Measurements from ENCODE around the gene PEX3. TPM values are rescaled to one million over a fixed set of nuclear protein-coding genes. Genes with fewer than 3 reads are reported as not detected.
"Not testable (repeated sequence)": the region's sequence is repeated elsewhere in the genome, so short reads cannot be mapped to it uniquely, and the experiment has no call there.

Gene PEX3
- total RNA-seq, 1 donor = 20.6 TPM

DNA sequence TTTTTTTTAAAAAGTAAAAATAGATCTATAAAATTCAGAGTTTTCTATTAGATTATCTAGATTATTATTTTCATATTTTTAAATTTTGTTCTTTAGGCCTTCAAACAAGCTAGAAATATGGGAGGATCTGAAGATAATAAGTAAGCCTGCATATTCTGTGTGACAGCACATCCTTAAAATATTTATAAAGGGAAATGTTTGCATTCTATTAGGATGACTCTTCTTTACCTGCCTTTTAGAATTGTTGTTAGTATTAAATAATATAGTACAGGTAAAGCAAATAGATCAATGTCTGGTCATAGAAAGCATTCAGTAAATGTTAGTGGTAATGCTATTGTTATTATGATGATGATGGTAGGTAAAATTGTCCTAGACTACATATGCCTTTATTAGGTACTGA is 17.4 kb downstream of the PEX3 start:
- no peak for DNase-seq (ENCODE audit: low read depth)
- H3K4me3 ChIP-seq (ENCODE audit: low read depth, low read length) = no peak overlapping the region
- TF ChIP-seq, protein P1, sequence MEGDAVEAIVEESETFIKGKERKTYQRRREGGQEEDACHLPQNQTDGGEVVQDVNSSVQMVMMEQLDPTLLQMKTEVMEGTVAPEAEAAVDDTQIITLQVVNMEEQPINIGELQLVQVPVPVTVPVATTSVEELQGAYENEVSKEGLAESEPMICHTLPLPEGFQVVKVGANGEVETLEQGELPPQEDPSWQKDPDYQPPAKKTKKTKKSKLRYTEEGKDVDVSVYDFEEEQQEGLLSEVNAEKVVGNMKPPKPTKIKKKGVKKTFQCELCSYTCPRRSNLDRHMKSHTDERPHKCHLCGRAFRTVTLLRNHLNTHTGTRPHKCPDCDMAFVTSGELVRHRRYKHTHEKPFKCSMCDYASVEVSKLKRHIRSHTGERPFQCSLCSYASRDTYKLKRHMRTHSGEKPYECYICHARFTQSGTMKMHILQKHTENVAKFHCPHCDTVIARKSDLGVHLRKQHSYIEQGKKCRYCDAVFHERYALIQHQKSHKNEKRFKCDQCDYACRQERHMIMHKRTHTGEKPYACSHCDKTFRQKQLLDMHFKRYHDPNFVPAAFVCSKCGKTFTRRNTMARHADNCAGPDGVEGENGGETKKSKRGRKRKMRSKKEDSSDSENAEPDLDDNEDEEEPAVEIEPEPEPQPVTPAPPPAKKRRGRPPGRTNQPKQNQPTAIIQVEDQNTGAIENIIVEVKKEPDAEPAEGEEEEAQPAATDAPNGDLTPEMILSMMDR (IDR thresholded peaks at IDR 0.05; ENCODE audit: insufficient read depth, low read length) = no peak

DNA sequence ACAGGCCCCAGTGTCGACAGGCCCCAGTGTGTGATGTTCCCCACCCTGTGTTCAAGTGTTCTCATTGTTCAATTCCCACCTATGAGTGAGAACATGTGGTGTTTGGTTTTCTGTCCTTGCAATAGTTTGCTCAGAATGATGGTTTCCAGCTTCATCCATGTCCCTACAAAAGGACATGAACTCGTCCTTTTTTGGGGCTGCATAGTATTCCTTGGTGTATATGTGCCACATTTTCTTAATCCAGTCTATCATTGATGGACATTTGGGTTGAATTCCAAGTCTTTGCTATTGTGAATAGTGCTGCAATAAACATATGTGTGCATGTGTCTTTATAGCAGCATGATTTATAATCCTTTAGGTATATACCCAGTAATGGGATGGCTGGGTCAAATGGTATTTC is 18.2 kb downstream of the PEX3 start:
- not testable (repeated sequence) for DNase-seq (ENCODE audit: low read depth); H3K4me3 ChIP-seq (ENCODE audit: low read depth, low read length)

GRCh38 chr6:143471822-143472221 is 21.2 kb downstream of the PEX3 start:
- H3K4me3 ChIP-seq (ENCODE audit: low read depth, low read length) = no peak overlapping the region
- TF ChIP-seq, protein P1 (IDR thresholded peaks at IDR 0.05; ENCODE audit: insufficient read depth, low read length) = no peak
- DNase-seq (ENCODE audit: low read depth) = no peak

DNA sequence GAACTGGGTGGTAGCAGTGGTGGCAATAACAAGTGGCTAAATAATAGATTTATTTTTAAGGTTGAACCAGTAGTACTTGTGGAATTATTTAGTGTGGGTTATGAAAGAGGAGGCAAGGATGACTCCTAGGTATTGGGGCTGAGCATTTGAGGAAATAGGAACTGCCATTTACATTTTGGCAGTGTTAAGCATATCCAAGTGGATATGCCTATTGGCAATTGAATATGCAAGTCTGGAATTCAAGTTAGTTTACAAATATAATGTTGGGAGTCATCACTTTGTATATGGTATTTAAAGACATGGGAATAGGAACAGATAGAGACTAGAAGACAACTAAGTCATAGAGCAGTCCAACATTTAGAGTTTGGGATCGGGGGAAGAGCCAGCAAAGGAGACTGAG is 25.9 kb downstream of the PEX3 start:
- no peak for DNase-seq (ENCODE audit: low read depth)
- H3K4me3 ChIP-seq (ENCODE audit: low read depth, low read length) = no peak overlapping the region
- TF ChIP-seq, protein P1 (IDR thresholded peaks at IDR 0.05; ENCODE audit: insufficient read depth, low read length) = no peak

DNA sequence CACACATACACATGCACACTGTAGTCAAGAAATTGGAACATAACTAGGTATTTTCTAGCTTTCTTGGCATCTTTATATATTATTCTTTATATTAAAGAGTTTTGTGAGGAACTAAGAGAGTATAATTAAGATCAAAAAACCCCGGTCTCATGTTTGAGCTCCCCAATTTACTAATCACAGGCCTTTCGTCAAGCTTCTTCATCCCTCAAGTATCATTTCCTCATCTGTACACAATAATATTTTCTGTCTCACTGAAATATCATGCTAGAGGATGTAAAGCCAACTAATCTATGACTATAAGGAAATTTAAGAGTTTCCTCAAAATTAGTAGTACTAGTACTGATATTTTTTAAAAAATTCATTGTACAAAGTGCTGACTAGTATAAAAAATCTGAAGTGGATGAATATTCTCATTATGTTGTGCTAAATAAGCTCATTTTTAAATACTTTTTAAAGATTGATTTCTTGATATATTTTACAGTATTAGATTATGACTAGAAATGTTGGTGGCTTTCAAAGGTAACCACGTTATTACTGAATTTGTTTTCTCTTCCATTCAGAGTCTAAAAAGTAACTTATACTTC is 28.0 kb downstream of the PEX3 start:
- DNase-seq (ENCODE audit: low read depth) = no peak
- TF ChIP-seq, protein P1 (IDR thresholded peaks at IDR 0.05; ENCODE audit: insufficient read depth, low read length) = no peak
- no peak overlapping the region for H3K4me3 ChIP-seq (ENCODE audit: low read depth, low read length)

DNA sequence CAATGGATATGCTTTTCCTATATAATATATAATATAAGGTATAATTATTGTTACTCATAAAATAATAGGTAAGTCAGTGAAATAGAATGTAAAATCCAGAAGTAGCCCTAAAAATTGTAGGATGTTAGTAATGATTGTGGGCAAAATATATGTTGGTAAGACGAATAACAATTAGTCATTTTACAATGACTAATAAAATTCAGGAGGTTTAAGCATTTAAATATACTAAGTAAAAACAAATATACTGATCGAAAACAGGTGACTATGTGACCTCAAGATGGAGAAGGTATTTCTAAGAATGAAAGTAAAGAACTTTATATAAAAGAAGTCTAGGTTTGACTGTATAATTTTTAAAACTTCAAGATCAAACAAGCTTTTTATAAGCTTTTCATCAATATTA is 32.0 kb downstream of the PEX3 start:
- DNase-seq (ENCODE audit: low read depth) = no peak
- no peak overlapping the region for H3K4me3 ChIP-seq (ENCODE audit: low read depth, low read length)
- TF ChIP-seq, protein P1 (IDR thresholded peaks at IDR 0.05; ENCODE audit: insufficient read depth, low read length) = no peak

GRCh38 chr6:143485967-143486366 is 35.4 kb downstream of the PEX3 start:
- TF ChIP-seq, protein P1 (IDR thresholded peaks at IDR 0.05; ENCODE audit: insufficient read depth, low read length) = no peak
- no peak for DNase-seq (ENCODE audit: low read depth)
- H3K4me3 ChIP-seq (ENCODE audit: low read depth, low read length) = no peak overlapping the region
